T1000 (cell line): Measurements from ENCODE around the gene FRYL.

ENCODE experiments used
- DNase-seq: peaks from one replicate; lab custom pipeline; 2025; ENCODE audit warnings: mixed read lengths; lab: John Stamatoyannopoulos, UW

FRYL gene

DNA sequence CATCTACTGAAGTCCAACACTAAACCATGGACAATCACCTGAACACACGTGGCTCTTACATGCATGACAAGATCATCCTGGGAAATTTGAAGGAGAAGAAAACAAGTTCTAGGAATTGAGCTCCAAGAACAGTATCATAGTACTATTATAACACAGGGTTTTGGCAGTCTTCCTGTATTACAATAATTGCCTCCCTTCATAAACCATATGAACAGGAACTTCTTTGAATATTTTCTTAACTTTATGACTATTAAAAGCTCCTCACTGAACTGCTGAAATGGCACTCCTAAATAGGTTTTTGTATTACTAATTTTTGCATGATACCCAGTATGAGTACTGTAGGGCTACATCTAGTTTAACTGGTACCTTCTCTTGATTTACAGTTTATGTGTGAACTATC is 160.0 kb downstream of the FRYL start:
- DNase-seq: no peak

DNA sequence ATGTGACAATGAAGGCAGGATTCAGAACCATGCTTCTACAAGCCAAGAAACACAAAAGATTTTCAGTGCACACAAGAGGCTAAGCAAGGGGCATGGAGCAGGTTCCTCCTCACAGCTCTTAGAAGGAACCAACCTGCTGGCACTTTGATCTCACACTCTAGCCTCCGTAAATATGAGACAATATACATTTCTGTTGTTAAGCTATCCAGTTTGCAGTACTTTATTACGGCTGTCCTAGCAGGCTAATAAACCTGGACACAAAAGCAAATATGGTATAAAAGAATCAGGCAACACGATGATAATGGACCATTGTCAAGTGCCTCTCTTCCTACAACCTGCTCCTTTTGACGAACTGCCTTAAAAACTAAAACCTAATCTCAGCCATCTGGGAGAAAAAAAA is 175.6 kb downstream of the FRYL start:
- no peak for DNase-seq

DNA sequence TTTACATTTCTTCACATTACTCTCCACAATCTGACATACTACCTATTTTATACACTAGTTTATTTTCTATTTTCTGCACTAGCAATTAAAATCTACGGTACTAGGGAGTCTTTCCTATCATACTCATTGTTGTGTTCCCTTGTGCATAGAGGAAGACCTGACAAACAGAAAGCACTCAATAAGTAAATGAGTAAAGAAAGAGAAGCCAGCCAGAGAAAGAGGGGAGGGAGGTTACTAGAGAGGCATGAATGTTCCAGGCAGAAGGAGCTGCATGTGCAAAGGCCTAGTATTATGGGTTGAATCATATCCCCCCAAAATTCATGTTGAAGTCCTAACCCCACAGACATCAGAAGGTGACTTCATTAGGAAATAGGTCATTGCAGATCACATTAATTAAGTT is 176.0 kb downstream of the FRYL start:
- no peak for DNase-seq

DNA sequence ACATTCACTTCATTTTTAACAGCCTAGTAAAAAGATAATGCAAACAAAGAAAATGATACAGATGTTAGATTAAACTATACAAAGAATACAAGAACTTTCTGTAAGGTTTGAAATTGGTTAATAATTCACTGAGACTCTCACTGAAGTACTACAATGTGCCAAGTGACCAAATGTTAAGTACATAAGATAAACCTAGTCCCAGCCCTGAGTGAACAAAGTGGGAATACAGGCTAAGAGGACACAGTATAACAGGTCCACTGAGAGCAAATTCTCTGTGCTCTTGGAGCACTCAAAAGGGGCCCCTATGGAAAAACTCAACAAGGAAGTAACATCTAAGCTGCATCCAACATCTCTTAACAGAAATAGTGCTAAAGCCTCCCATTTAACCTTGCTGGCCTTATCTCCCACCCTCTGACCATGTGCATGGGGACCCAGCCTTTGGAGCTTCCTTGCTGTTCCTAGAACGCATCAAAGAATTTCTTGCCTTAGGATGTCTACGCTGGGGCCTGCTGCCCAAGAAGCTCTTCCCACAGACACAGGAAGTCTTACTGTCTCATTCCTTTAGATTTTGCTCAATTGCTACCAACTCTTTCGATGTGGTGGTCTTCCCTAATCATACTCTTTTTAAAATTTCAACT is 176.6 kb downstream of the FRYL start:
- no peak for DNase-seq

DNA sequence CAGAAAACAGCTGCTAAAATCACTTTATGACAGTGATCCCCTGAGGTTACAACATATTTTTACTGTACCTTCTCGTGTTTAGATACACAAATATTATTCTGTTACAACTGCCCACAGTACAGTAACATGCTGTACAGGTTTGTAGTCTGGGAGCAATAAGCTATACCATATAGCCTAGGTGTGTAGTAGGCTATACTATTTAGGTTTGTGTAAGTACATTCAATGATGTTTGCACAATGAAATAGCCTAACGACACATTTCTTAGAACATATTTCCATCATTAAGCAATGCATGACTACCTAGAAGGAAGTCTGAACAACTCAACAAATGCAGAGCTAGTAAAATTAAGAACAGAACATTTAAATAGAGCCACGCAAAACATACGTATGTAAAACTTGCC is 177.3 kb downstream of the FRYL start:
- DNase-seq: no peak

DNA sequence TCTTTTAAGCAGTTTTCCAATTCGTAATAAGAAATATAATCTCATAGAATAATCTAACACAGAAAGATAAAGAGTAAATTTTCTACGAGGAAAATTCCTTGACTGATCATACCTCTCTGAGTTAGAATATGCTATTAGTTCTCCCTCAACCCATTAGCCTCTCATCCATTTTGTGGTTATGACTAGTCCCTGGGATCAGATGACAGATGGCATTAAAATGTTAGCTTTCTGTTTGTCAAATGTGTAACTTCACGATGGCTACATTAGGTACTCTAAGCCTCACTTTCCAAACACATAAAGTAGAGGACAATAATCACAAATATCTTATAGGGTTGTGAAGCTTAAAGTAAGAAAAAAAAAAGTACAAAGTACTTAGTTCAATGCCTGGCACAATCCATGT is 177.9 kb downstream of the FRYL start:
- DNase-seq: no peak

DNA sequence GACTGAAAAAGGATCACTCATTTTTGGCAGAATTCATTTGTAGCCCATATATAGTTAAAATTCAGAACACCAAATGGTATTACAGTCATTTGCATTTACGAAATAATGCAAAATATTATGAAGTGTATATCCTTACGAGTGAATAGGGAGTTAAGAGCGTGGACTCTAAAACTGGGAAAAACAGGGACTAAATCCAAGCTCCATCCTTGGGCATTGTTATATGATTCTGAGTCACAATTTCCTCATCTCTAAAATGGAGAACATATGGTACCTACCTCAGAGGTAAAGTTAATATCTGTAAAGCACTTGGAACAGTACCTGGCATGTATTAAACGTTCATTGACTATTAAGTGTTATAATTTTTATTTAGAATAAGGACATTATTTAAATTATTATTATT is 183.7 kb downstream of the FRYL start:
- no peak for DNase-seq

DNA sequence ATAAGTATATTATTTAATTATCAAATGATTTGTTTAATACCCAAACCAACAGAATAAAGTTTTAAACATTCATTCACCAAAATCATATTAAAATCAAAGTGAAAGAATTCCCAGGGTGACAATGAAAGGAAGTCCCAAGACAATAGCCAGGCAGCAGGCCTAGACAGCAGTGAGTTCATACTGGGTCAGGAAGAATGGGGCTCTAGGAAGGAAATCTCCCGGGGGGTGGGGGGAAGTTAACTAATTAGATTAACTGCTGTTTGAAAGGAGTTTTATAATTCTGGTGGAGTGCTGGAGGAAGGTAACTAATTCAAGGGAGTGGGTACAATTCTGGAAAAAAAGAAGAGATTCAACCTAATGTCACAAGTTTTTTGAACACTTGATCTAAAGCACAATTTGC is 185.9 kb downstream of the FRYL start:
- no peak for DNase-seq

DNA sequence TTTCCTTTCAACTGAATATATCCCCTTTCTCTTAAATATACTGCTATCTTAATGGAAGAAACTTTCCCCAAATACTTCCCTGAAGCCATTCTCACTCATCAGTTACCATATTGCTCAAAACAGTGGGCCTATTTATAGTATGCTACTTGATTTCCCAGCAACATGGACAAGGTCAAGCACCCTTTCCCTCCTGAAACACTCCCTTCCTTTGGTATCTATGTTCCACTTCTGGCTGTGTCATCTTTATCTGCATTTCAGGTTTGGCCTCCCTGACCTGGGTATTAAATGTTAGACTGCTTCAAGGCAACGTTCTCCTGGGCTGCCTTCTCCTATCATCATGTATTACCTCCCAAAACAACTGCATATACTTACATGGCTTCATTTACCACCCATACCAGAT is 188.7 kb downstream of the FRYL start:
- no peak for DNase-seq

DNA sequence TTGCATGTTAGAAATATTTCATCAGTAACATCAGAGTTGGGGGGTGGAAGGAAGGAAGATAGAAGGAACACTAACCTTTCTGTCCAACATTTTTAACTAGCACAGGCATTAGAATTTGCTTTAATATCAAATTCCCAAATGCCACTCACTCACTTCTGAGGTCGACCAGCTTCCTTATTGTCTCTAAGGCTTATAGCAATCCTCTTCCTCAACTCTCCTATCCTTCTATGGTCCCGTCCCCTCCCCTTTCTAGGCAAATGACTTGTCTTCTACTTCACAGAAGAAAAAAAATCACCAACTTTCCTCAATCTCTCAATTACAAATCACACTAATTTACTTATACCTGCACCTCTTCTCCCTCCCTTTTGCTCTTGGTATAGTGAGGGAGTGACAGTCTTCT is 189.2 kb downstream of the FRYL start:
- no peak for DNase-seq

DNA sequence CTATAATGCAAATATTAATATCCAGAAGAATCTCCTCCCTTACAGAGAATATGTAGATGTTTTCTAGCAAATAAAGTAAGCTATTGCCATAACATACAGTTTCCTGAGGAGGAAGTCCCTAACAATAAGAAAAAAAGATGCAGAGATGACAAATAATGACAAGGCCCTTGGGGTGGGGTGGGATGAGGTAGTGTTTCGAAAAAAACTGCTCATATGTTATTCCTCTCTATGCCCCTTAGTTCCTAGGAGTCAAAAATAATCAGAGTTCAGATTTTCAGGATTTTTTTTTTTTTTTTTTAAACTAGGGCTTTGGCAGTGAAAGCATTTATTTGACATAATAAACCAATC is 191.0 kb downstream of the FRYL start:
- no peak for DNase-seq

DNA sequence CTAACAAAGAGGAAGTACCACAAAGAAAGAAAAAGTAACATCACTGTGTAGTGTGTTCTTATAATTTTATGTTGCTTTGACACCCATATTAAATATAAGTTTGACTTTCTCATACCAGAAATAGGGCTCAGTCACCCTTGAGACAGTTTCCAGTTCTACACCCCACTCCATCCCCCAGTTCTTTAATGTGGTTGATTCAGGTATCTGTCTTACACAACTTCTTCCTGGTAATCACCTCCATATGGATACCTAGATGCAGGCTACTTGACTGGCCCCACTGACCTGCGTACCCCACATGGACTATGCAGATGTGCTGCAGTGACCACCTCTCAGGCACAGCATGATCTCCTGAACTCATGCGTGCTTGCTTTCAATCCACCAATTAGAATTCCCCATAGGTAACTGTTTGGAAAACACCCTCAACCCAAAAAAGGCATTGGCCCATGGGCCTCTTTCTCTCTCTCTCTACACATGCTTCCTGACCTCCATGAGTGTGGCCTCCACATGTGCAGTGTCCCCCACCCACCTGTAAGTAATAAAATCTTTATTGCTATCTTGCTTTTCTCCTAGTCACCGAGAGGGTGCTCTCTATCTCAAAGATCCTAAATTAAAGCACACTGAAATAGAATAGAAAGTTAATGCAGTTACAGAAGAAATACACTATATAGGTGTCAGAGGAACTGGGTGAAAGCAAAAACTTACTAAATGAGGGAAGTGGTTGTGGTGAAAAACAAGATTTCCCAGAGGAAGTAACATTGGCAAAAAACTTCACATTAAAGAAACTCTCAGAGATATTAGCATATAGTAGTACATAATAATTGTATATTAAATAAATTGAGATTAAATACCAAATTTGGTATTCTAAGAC is 191.6 kb downstream of the FRYL start:
- no peak for DNase-seq

DNA sequence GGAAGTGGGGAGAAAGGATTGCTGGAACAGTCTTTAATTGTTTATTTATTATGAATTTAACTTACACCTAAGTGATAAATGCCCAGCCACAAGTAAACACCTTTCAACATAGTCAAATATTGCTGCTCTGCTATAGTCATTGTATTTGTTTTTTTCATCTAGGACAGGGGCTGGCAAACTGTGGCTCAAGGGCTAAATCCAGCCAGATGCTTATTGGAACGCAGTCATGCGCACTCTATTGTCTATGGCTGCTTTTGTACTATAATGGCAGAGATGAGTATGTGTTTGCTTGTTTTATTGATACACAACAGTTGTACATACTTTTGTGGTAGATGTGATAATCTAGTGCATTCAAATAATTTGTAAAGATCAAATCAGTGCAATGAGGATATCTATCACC is 194.7 kb downstream of the FRYL start:
- DNase-seq: no peak

DNA sequence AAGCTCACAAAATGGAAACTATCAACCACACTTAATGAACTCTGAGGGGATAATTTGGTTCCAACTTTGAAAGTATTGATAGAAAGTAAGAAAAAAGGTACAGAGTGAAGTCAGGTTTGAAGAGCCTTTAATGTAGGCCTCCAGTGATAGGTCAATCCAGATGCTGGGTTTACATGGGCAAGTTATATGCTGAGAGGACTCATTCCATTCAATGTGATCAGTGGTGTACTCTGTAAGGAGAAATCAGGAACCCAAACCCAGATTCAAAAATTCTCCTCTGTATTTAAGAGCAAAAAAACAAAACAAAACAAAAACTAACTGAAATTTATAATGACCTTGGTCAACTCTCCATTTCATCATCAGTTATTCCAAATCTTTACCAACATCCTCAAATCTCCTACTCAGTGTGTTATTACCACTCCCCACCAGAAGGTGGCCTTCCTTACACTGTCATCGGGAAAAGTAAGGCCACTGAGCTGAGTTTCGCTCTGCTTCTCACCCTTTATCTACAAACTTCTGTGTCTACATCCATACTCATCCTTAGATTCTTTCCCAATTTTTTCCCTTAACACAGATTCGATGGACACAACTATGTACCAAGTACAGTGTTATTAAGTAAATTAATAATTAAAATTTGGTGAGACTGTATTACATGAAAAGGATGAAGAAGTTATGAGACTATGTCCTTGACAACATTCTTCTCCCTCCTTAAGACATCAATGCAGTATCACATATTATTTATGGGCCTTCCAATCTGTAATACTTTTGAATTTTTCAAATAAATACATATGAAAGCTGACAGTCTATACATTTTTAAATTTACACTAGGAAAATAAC is 201.7 kb downstream of the FRYL start:
- peak; percentile 34 for DNase-seq

DNA sequence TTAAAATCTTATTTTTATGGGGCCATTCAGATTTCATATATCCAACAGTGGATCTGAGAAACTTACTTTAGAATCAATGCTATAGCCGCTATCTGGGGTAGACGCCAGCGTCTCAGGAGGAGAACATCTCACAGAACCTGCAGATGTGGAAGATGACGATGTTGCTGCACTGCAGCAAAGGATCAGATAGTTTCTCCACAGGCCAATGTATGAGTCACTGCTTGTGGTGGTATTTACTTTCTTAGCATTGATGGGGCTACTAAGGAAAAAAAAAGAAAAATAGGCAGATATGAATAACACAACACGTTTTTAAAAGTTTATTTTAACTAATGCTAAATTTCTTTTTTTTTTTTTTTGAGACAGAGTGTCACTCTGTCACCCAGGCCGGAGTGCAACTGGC is 204.1 kb downstream of the FRYL start:
- DNase-seq: no peak

DNA sequence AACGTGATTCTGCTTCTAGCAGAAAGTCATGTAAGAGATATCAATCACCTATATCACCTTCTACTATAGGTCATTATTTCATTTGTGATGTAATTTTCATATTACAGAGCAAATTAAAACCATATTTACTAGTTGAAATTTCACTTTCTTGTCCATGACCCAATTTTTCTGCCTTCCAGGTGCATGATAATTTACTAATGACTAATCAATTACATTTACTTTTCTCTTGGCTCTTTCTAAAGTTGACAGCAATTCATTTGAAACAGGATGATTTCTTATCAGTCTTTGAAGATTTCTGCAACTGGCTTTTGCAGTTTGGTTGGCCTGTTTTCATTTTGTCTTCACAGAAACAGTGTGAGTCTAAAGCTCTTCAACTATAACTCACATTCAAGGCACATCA is 208.6 kb downstream of the FRYL start:
- no peak for DNase-seq

DNA sequence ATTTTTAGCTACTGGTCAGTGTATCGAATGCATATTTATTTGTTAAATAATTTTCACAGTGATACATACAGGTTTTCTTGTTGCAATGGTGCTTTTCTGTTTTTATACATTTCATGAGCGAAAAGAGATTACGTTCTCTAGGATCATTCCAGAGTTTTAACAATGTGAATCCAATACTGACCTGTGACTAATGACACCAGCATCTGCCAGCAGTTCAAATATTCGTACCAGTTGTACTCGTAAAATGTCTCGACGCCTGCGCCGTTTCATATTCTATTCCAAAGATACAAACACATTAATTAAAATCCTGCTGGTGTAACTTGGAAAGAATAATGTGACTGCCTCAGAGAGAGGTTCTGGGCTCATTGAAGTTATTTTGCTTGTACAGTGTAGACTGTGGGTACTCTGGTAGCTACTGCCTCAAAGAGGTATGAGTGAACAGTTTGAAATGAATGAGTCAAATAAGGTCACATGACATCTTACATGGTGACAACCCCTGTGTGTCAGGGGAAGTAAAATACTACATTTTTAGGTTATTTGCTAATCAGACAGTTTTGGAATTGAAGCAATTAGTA is 209.3 kb downstream of the FRYL start:
- peak; percentile 14 for DNase-seq

DNA sequence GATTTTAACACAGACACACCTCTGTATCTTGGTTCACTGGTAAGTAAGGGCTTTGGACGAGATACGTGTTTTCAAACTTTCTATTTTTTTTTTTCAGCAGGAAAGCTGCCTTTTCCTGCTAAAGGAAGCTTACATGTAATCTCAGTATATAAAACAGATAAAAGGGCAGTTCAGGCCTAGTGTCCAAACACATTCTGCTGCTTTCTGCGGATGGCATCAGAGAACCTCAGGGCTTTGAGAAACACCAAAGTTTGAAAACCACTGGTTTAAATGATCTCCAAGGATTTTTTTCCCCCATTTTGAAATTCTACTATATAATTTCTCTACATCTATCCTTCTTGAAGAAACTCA is 214.1 kb downstream of the FRYL start:
- DNase-seq: no peak

DNA sequence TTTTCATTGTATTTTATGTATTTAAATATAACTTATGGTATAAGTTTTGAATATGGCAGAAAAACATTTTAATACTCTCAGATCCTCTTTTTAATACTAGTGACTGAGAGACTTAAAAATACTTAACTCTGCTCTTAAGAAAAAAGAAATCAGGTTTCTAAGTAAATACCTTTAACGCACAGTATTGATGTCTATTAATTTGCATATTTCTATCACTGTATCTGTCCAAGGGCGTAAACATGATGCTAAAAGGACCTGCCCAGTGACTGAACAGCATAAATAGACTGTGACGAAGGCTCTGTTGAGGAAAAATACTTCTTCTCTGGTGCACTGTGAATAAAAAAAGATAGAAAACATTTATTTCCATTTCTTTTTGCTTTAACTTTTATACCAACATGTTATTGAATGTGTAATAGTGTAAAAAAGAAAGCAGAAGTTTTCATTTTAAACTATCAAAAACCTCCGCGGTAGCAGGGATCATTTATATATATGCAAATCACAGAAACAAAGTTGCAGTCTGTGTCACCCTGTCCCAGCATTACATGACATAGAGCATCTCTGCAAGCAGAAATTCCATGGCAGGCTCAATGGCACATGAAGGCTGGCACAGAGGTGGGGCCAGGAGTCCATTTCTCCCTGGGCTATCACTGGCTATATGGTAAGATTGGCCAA is 214.6 kb downstream of the FRYL start:
- DNase-seq: no peak

DNA sequence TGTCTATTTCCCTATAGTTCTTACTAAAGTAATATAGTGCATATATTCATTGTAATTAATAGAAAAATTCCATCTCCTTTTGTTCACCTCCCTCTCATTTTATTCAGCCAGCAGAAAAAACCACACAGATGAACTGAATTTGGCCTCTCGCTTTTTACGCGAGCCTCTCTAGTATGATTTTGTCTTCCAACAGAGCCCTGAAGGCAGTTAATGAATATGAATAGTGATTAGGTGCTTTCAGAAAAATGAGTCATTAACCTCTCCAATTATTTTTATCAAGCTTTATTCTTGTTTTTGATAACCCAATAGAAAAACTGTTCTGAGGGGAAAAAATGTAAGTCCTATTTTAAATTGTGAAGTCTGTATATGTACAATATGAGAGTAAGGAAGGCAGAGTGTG is 215.9 kb downstream of the FRYL start:
- DNase-seq: no peak

DNA sequence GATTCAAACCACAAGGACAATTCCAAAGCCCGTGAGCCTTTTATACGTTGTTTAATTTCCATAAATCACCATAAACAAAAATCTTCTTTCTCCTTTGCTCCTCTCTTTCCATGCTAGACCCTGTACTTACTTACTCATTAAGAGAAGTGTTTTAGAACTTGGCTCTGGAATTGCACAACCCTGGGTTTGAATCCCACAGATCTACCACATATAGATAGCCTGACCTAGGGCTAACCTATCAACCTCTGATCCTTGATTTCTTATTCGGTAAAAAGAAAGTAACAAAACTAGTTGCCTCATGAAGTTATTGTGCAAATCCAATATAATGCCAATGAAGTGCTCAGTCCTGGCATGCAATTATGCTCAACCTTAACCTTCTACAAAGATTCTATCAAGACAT is 221.3 kb downstream of the FRYL start:
- DNase-seq: no peak

DNA sequence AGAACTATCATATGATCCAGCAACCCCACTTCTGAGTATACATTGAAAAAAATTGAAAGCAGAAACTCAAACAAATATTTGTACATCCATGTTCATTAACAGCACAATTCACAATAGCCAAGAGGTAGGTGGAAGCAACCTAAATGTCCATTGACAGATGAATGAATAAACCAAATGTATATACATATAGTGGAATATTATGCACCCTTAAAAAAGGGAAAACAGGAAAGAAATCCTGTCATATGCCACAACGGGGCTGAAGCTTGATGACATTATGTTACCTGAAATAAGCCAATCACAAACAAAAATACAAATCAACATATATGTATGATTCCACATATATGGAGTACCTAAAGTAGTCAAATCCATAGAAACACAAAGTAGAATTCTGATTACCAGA is 222.1 kb downstream of the FRYL start:
- DNase-seq: no peak
